ENCODE measurements around the gene RRP36.

Gene RRP36

GRCh38 chr6:43070028-43070632 lies 48.7 kb downstream of the RRP36 start:
- DNase-seq (ENCODE audit: low read depth) = no peak

- DNase-seq (ENCODE audit: low read depth) = no peak
These were observed 53.6 kb downstream of the RRP36 start for GRCh38 chr6:43074847-43075669.

GRCh38 chr6:43075670-43076463 lies 54.4 kb downstream of the RRP36 start, which contains the start of gene PTK7:
Gene PTK7 (plus strand): TSS chr6:43076314. CDS start chr6:43076489, 175 bp downstream.
- no peak for DNase-seq (ENCODE audit: low read depth)

- DNase-seq (ENCODE audit: low read depth) = no peak
These were observed 55.3 kb downstream of the RRP36 start for GRCh38 chr6:43076464-43077332.

GRCh38 chr6:43077333-43077809 lies 55.9 kb downstream of the RRP36 start:
- no peak for DNase-seq (ENCODE audit: low read depth)

- no peak for DNase-seq (ENCODE audit: low read depth)
These were observed 56.6 kb downstream of the RRP36 start for GRCh38 chr6:43077981-43078511.

- DNase-seq (ENCODE audit: low read depth) = no peak
These were observed 57.3 kb downstream of the RRP36 start for GRCh38 chr6:43078691-43079090.

Data from activated T-helper 1 cell treated with Interleukin-2 at 50 U/mL for 16 hours (primary cell).